DMS79 (cell line): ENCODE measurements around the gene ZNF133.

Source experiments
- DNase-seq: peaks from one replicate; lab custom pipeline; 2025; lab: John Stamatoyannopoulos, UW

The ZNF133 gene

GRCh38 chr20:18361678-18362077, 73.4 kb downstream of the ZNF133 start:
- DNase-seq, result no peak

- DNase-seq, result no peak
Measured at GRCh38 chr20:18362916-18363315, 74.6 kb downstream of the ZNF133 start.

GRCh38 chr20:18363708-18364107, 75.4 kb downstream of the ZNF133 start:
- no peak for DNase-seq

DNA sequence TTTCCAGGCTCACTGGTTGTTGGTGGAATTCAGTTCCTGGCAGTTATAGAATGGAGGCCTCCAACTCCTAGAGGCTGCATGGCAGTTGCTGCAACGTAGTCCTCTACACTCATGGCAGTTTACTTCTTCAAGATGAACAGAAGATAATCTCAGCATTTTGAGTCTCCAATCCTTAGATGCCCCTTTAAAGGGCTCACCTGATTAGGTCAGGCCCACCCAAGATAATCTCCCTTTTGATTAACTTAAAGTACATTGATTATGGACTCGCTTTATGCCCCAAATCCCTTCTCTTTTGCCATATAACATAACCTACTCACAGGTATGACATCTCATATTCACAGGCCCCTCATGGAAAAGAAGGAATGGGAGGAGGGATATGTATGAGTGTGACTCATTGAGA, 76.4 kb downstream of the ZNF133 start:
- DNase-seq, result no peak
